H1 (cell line): ENCODE data around the gene OGG1. TPM values are rescaled to one million over a fixed set of nuclear protein-coding genes. Genes with fewer than 3 reads are reported as not detected.

Experiments used
- BRCA1 ChIP-seq: IDR thresholded peaks from 2 replicates; pipeline ENCODE4 v1.6.1; 2012; ENCODE audit warnings: low read depth, low read length, improper control_type of control experiment
- GTF2F1 ChIP-seq: IDR thresholded peaks from 2 replicates; pipeline ENCODE4 v1.6.1; 2012; ENCODE audit warnings: low read depth, low read length, improper control_type of control experiment, borderline replicate concordance
- polyA plus RNA-seq, 7 experiments: library from polyadenylated mRNA; depleted of rRNA in 3 of 7; stranded (reverse) in 5 of 7; unstranded in 2 of 7; fragments of >200 nt in 5 of 7; fragments of 200-250 nt in 2 of 7; gene quantifications; 1 replicate in 5 of 7; 2 replicates in 1 of 7; 4 replicates in 1 of 7; pipeline versions ENCODE4 v1.2.1 to v1.2.3, GENCODE V29; 2011 to 2013; ENCODE audit warnings: missing spikeins in 2 of 7, mixed read lengths in 2 of 7
- total RNA-seq: library from RNA; stranded (reverse); fragmentation: NEBNext Ultra II Directional; extraction: Animal tissue kit (Norgen Biotek cat#: 25700); gene quantifications from 2 replicates; pipeline ENCODE4 v1.2.1, GENCODE V29; 2021

The OGG1 gene
- total and polyA plus RNA-seq, 2 of the 8 experiments (the other 6 are each of a cell fraction or from before 2014, with no cell fraction given): 29.6 to 46.8 TPM

DNA sequence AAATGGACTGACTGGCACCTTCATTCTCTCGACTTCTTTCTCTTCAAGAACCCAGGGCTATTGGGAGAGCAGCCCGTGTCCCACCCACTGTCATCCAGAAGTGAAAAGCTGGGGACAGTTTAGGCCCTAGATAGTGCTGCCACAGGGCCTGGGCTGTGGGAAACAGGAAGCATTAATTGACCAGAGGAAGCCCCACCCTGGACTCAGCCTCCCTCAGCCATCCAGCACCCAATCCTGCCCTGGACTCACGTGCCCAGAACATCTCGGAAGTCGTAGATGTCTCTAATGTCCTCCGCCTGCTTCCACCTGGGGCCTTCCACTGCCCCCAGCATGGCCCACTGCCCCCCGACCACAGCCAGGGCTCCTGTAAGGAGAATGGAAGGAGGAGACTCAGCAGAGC, 17.7 kb downstream of the OGG1 start (continued):
- TF ChIP-seq GTF2F1: no peak
- no peak for TF ChIP-seq BRCA1
